ENCODE results near the gene CTDSP1.

Gene CTDSP1

DNA sequence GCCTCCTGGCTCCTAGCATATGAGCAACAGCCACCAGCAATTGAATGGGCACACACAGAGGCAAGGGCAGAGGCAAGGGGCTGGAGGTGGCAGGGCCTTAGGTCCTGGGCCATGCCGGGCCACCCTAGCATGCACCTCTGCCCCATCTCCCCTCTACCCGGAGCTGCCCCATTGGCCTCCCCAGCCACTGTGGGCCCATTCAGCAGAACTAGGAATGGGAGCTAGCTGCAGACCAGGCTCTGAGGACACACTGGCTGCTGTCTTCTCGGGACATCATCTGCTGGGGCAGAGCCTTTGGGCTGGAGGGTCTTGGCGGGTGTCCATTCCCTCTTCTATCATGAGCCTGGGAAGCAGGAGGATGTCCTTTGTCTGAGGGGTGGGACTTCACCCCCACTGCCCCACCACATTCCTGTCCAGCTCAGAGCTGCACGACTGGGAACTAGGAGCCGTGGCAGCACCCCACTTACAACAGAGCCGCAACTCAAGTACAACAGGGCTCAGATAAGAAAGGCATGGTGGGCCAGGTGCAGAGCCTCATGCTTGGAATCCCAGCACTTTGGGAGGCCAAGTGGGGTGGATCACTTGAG lies 20.1 kb downstream of the CTDSP1 start:
- in situ Hi-C loops (cut with MboI; ENCODE audit: low sequenced_read_pairs), result no loop called here

DNA sequence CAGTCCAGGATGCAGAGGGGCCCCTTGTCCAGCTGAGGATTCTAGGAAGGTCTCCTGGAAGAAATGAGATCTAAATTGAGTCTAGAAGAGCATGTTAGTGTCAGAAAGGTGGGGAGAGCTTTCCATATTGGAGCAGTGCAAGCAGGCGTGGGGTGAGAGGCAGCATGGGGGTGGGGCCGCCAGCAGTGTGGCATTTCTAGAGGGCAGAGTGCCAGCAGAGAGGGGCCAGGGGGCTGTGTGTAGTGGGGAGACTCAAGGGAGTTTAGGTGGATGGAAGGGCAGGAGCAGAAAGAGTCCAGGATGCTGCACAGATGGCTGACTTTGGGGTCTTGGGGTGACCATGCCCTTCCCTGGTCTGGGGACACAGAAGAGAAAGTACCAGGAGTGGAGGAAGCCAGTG lies 21.4 kb downstream of the CTDSP1 start:
- in situ Hi-C loops (cut with MboI; ENCODE audit: low sequenced_read_pairs), result no loop called here

DNA sequence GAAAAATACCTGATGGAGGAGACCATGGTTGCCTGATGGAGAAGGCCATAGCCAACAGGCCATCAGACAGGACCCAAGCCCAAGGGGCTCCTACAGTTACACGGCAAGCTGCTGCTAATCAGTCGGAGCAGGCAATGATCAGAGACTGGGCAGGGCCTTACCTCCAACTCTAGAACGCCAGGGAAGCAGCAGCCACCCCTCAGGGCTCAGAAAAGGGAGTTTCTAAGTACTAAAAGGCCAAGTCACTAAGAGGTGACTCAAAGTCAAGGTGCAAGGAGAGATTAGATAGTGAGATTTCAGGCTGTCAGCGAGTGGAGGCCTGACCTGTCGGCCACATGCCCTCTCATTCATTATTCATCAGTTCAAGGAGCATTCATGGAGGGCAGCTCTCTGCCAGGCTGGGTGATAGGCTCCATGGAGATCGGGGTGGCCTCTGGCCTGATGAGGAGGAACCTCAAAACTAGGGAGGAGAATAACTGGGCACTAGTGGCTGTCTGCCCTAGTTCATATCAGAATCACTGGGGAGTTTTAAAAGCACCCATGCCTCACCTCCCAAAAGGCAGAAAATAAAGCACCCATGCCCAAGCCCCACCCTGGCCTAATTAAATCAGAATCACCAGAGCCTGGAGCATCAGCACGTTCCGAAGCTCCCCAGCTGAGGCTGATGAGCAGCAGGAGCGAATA lies 22.9 kb downstream of the CTDSP1 start:
- in situ Hi-C loops (cut with MboI; ENCODE audit: low sequenced_read_pairs), result no loop called here

DNA sequence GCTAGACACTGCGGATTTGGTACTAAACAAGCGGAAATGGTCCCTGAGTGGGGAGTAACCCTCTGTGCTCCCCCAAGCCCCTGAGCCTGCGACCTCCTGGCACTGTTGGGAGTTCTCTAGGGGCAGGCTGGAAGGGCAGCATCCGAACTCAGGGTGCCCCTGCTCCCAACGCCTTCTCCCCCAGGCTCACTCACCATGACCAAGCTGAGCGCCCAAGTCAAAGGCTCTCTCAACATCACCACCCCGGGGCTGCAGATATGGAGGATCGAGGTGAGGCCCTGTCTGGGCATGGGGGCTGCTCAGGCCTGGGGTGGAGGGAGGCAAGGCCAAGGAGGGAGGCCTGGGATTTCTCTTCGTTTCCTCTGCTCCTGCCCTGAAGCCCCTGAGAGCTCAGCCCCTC lies 23.9 kb downstream of the CTDSP1 start:
- in situ Hi-C loops (cut with MboI; ENCODE audit: low sequenced_read_pairs), result no loop called here

DNA sequence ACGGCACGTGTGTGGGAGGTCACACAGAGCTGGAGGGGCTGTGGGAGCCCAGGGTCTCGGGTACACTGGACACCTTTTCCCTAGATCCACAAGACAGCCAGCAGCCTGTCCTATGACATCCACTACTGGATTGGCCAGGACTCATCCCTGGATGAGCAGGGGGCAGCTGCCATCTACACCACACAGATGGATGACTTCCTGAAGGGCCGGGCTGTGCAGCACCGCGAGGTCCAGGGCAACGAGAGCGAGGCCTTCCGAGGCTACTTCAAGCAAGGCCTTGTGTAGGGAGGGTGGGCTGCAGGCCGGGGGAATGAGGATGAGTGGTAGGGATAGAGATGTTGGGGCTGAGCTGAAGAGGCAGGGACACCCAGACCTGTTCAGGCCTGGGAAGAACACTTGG lies 25.9 kb downstream of the CTDSP1 start:
- in situ Hi-C loops (cut with MboI; ENCODE audit: low sequenced_read_pairs), result no loop called here

DNA sequence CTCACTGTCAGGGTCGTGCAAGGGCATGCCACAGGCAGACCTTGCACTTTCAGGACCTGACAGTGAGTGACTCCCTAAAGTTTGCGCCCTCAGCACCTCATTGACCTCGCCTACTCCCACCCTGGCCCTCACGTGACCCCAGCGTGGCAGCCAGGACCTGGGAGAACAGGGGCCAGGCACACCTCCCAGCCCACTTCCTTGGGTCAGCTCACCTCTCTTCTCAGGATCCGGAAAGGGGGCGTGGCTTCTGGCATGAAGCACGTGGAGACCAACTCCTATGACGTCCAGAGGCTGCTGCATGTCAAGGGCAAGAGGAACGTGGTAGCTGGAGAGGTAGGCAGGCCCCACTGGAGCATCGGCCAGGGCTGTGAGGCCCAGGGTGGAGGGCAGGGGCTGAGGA lies 28.1 kb downstream of the CTDSP1 start:
- in situ Hi-C loops (cut with MboI; ENCODE audit: low sequenced_read_pairs), result no loop called here

DNA sequence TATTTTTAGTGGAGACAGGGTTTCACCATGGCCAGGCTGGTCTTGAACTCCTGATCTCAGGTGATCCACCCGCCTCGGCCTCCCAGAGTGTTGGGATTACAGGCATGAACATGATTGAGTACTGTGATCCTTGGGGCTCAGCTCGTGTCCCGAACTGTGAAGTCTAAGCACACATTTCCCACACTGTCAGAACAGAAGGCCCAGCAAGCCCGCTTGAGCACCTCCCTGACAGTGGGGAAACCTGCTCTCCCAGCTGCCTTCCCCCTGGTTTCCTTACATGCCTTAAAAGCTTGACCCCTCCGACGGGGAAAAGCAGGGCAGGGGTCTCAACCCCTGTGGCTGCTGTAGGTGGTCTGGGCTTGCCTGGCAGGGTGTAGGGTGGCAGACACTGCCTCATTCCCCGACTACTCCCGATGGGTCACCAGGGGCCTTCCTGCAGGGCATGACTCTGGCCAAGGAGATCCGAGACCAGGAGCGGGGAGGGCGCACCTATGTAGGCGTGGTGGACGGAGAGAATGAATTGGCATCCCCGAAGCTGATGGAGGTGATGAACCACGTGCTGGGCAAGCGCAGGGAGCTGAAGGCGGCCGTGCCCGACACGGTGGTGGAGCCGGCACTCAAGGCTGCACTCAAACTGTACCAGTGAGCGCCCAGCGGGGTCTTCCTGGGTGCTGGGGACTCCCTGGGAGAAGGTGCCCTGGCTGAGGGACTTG lies 29.3 kb downstream of the CTDSP1 start:
- in situ Hi-C loops (cut with MboI; ENCODE audit: low sequenced_read_pairs), result no loop called here

DNA sequence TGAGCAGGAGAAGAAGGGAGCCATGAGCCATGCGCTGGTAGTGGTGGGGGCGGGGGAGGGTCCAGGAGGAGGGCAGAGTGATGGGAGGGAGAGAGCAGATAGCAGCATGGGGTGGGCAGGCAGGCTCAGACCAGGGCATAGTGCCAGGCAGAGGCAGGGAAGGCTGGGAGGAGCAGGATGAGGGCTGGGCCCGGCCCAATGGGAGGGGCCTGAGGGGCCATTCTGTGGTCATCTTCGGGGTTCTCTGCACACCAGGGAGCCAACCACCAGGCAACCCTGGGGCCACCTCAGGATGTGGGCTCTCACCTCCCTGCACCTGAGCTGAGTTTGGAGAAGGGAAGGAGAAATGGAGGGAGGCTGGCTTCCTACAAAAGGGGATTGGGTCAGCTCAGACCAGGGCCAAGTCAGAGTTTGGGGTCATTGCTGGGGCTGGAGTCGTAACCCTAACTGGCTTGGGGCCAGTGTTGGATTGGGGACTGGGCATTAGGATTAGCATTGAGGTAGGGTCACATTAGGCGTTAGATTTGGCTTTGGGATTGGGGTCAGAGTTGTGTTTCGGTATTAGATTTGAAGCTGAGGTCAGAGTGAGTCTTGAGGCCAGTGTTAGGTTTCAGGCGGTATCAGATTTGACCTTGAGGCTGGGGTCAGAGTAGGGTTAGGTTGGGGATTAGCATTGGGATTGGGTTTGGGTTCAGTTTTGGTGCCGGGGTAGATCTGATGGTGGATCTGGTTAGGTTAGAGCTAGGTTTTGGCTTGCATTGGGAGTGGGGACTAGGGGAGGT lies 30.4 kb downstream of the CTDSP1 start:
- in situ Hi-C loops (cut with MboI; ENCODE audit: low sequenced_read_pairs), result no loop called here

DNA sequence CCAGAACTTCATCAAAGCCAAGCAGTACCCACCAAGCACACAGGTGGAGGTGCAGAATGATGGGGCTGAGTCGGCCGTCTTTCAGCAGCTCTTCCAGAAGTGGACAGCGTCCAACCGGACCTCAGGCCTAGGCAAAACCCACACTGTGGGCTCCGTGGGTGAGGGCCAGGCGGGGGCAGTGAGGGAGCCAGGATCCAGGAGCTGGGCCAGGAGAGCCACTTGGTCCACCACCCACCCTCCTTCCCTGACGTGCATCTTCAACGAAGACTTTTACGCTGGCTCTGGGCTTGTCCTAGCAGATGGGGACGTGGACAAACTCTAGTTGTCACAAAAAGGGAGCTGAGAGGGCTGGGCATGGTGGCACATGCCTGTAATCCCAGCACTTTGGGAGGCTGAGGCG lies 31.1 kb downstream of the CTDSP1 start:
- in situ Hi-C loops (cut with MboI; ENCODE audit: low sequenced_read_pairs), result no loop called here

DNA sequence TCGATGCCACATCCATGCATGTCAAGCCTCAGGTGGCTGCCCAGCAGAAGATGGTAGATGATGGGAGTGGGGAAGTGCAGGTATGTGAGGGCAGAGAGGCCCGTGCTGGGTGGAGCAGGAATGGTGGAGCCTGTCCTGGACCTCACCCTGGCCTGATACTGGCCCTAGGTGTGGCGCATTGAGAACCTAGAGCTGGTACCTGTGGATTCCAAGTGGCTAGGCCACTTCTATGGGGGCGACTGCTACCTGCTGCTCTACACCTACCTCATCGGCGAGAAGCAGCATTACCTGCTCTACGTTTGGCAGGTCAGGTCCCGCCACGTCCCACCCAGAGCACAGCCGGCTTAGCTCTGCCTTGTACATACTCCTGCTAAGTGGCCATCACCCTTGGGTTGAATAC lies 32.2 kb downstream of the CTDSP1 start:
- in situ Hi-C loops (cut with MboI; ENCODE audit: low sequenced_read_pairs), result no loop called here

DNA sequence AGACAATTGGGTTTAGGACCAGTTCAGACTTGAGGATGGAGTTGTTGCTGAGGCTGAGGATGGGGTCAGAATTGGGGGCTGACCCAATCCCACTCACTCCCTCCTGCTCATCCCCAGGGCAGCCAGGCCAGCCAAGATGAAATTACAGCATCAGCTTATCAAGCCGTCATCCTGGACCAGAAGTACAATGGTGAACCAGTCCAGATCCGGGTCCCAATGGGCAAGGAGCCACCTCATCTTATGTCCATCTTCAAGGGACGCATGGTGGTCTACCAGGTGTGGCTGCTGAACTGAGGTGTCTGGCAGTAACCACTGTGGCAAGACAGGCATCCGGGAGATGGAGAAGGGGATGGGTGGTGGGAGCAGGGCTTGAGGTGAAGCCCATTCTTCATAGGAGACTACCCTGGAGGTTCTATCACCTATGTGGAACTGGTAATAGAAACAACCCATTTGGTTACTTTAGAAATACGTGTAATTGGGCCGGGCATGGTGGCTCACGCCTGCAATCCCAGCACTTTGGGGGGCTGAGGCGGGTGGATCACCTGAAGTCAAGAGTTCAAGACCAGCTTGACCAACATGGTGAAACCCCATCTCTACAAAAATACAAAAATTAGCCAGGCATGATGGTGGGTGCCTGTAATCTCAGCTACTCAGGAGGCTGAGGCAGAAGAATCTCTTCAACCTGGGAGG lies 33.2 kb downstream of the CTDSP1 start:
- in situ Hi-C loops (cut with MboI; ENCODE audit: low sequenced_read_pairs), result no loop called here

DNA sequence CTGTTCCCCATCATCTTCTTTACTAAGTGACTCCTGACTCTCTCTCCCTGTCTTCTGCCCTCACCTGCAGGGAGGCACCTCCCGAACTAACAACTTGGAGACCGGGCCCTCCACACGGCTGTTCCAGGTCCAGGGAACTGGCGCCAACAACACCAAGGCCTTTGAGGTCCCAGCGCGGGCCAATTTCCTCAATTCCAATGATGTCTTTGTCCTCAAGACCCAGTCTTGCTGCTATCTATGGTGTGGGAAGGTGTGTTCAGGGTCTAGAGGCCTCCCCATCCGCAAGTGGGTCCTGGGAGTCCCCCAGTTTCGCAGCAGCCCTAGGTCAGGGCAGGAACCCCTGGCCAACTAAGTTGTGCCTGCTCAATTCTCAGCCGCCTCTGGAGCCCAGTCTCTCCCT lies 34.8 kb downstream of the CTDSP1 start:
- in situ Hi-C loops (cut with MboI; ENCODE audit: low sequenced_read_pairs), result no loop called here

DNA sequence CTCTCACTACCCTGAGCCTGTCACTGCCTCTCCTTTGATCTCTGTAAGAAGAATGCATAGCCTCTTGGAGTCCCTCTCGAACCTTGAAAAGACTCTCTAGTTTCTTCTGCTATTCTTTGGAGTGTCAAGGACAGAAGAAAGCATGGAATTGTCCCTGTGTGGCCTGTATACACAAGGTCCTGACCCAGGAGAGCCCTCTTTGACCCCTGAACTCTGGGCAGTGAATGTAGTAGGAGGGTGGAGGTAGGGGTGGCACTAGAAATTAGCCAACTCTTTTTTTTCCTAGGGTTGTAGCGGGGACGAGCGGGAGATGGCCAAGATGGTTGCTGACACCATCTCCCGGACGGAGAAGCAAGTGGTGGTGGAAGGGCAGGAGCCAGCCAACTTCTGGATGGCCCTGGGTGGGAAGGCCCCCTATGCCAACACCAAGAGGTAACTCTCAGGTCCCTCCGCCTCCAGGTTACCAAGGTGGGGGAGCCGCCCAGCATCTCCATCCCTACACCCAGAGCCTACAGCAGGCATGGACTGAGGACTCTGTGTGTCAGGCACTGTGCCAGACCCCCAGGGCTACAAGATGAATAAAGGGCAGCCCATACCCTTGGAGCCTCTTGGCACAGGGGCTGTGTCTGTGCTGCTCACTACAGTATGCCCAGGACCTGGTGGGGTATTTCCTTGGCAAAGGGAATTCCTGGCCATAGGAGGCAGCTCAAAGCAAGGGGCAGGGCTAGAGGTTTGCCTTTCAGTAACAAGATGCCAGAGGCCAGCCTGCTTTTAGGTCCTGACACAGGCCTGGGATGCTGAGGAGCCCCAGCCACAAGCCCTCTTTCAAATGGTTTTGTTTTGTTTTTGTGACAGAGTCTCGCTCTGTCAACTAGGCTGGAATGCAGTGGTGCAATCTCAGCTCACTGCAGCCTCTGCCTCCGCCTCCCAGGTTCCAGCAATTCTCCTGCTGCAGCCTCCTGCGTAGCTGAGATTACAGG lies 35.6 kb downstream of the CTDSP1 start:
- in situ Hi-C loops (cut with MboI; ENCODE audit: low sequenced_read_pairs), result no loop called here

DNA sequence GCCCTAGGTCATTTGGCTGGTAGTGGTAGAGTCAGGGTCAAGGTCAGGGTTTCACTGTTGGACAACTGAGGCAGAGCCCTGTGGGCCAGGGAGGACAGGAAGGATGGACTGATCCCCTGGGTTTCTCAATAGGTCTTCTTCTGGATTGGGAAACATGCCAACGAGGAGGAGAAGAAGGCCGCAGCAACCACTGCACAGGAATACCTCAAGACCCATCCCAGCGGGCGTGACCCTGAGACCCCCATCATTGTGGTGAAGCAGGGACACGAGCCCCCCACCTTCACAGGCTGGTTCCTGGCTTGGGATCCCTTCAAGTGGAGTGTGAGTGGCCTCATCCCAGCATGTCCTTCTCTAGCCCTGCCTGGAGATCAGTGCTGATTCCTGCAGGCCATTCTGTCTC lies 37.3 kb downstream of the CTDSP1 start:
- in situ Hi-C loops (cut with MboI; ENCODE audit: low sequenced_read_pairs), result no loop called here

DNA sequence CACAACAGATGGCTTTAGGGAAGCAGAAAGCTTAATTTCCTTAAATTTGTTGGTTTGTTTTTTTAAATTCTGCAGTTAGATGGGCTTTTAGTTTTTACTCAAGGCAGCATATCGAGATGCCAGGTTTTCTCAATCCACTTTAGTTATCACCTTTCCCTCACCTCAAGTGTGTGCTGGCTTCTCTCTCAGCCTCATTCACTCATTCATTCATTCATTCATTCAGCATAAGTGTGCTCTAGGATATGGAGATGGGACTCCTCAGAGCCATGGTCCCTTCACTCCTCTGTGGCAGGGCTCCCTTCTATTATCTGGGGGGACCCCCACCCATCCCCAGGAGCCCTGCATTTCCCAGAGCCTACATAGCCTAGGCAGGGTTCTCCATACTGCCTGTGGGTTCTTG lies 38.3 kb downstream of the CTDSP1 start:
- in situ Hi-C loops (cut with MboI; ENCODE audit: low sequenced_read_pairs), result no loop called here

DNA sequence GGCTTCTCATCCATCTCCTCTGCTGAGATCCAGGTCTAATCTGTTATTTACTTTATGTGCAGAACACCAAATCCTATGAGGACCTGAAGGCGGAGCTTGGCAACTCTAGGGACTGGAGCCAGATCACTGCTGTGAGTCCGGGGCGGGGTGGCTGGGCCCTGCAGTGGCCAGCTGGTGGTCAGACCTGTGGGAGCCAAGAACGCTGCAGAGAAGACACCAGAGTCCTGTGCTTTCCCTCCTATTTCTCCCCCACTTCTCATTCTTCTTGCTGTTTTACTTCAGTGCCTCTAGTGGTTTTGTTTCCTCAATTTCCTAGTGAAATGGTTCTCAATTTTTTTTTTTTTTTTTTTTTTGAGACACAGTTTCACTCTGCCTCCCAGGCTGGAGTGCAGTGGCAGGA lies 38.9 kb downstream of the CTDSP1 start:
- in situ Hi-C loops (cut with MboI; ENCODE audit: low sequenced_read_pairs), result no loop called here

DNA sequence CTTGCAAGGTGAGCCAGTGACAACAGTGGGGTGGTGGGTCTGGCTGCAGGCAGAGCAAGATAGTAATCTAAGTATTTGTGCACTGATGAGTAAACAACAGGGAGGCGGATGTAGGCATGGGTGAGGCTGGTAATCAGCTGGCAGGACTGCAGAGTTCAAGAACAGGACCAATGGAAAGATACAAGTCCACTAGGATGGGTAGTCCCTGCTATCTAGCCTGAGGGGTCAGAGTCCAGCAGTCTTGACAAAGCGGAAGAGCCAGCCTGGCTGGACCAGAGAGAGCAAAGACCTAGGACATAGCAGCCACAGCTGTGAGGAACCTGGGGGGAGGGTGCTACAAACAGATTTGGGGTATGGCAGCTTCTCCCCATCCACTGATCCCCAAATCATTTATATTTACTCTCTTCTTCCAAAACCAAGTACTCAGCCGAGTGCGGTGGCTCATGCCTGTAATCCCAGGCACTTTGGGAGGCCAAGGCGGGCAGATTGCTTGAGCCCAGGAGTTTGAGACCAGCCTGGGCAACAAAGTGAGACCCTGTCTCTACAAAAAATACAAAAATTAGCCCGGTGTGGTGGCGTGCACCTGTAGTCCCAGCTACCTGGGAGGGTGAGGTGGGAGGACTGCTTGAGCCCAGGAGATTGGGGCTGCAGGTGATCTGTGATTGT lies 45.2 kb downstream of the CTDSP1 start:
- in situ Hi-C loops (cut with MboI; ENCODE audit: low sequenced_read_pairs), result no loop called here

DNA sequence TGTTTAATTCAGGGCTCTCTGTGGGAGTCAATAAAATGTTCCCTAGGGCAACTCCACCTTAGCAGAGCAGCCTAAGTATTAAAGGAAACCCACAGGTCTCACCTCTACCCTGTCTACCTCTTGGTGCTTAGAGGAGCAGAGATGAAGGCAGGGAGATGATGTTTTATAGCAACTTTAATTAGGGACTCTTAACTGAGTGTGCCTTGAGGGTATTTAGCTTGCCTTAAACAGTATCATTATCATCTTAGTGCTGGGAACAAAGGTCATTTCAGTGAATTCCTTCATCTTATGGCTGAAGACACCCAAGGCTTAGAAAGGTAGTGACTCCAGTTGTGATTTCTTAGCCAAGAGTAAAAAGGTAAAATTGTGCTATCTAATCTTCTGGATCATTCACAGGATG lies 45.9 kb downstream of the CTDSP1 start:
- in situ Hi-C loops (cut with MboI; ENCODE audit: low sequenced_read_pairs), result no loop called here

DNA sequence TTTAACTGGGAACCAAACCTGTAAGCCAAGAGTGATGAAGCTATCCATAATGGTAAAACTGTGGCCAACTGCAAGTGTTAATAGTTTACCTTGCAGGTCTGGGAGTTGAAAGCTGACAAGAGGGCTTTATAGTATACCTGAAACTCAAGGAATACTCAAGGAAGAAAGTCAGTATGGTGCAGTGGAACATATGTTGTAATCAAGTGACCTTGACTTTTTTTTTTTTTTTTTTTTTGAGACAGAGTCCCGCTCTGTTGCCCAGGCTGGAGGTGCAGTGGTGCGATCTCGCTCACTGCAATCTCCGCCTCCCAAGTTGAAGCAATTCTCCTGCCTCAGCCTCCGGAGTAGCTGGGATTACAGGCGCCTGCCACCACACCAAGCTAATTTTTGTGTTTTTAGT lies 46.9 kb downstream of the CTDSP1 start:
- in situ Hi-C loops (cut with MboI; ENCODE audit: low sequenced_read_pairs), result no loop called here

Measured in HL-60/S4 (cell line).